ENCODE results near the gene MMP1.

DNA sequence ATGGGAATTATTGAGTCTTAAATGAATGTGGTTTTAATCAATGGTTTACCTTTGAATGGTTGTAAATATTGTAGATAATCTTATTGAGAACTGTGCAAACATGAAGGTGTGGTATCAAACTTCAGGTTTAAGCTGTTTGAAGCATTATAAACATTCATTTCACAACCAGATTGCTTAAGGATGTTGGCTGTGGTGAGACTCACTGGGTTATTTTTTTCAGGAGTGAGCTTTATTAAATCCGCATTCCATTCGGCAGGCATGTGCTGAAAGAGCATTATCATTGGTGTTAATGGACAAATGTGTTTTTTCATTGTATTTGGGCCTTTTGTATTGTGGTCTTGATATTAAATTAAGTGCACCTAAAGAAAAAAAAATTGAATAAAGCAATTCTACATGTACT lies 35.8 kb upstream of the MMP1 start:
- TF ChIP-seq, protein P1, sequence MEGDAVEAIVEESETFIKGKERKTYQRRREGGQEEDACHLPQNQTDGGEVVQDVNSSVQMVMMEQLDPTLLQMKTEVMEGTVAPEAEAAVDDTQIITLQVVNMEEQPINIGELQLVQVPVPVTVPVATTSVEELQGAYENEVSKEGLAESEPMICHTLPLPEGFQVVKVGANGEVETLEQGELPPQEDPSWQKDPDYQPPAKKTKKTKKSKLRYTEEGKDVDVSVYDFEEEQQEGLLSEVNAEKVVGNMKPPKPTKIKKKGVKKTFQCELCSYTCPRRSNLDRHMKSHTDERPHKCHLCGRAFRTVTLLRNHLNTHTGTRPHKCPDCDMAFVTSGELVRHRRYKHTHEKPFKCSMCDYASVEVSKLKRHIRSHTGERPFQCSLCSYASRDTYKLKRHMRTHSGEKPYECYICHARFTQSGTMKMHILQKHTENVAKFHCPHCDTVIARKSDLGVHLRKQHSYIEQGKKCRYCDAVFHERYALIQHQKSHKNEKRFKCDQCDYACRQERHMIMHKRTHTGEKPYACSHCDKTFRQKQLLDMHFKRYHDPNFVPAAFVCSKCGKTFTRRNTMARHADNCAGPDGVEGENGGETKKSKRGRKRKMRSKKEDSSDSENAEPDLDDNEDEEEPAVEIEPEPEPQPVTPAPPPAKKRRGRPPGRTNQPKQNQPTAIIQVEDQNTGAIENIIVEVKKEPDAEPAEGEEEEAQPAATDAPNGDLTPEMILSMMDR (IDR thresholded peaks at IDR 0.05) = no peak
- no peak for TF ChIP-seq POLR2A (IDR thresholded peaks at IDR 0.05)
